Stimulated activated CD8-positive, alpha-beta memory T cell treated with anti-CD3 and anti-CD28 coated beads, Interleukin-15, amount 100 ng/mL, for 24 hours (primary cell): ENCODE results near the gene MCFD2.
"Not testable (repeated sequence)": the region's sequence is repeated elsewhere in the genome, so short reads cannot be mapped to it uniquely, and the experiment has no call there.

Experiments used
- DNase-seq: peaks from one replicate; pipeline ENCODE4 v3.0.0-alpha.2; 2020; ENCODE audit warnings: low read depth

The MCFD2 gene

GRCh38 chr2:46937471-46937901 lies 21.9 kb upstream of the MCFD2 start:
- DNase-seq: no peak

DNA sequence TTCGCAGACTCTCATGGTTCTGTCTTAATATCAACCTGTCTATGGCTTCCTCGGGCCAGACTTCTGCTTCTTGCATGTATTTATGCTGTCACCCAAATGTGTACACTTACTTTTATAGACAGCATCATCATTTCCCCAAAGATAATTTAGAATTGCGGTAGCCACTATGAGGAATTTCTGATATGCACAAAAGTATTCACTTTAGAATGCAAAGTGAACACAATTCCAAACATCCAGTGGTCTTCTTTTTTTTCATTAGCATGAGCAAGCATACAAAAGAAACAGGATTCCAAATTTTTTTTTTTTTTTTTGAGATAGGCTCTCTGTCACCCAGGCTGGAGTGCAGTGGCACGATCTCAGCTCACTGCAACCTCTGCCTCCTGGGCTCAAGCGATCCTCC lies 21.0 kb upstream of the MCFD2 start:
- DNase-seq: no peak

DNA sequence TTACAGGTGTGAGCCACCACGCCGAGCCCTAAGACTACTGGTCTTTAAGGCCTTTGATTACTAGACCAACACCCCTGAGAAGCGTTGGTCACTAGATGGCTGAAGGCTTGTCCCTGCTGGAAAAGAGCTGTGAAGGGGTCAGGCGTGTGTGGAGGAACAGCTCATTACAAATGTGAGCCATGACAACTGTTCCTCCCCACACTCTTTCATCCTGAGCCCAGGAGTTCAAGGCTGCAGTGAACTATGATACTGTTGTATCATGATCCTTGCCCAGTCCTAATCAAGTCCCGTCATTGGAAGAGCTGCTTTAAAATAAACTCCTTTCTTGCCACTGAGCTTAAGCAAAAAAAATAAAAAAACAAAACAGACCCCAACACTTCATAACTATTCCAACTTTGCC lies 19.5 kb upstream of the MCFD2 start:
- no peak for DNase-seq

GRCh38 chr2:46929612-46930011 lies 14.0 kb upstream of the MCFD2 start:
- DNase-seq: no peak

- no peak for DNase-seq
These were observed 11.3 kb upstream of the MCFD2 start for GRCh38 chr2:46926863-46927262.

GRCh38 chr2:46925474-46926351 lies 10.1 kb upstream of the MCFD2 start:
- DNase-seq: no peak

GRCh38 chr2:46924608-46925007 lies 9.0 kb upstream of the MCFD2 start:
- no peak for DNase-seq

GRCh38 chr2:46924038-46924437 lies 8.4 kb upstream of the MCFD2 start:
- DNase-seq: no peak

DNA sequence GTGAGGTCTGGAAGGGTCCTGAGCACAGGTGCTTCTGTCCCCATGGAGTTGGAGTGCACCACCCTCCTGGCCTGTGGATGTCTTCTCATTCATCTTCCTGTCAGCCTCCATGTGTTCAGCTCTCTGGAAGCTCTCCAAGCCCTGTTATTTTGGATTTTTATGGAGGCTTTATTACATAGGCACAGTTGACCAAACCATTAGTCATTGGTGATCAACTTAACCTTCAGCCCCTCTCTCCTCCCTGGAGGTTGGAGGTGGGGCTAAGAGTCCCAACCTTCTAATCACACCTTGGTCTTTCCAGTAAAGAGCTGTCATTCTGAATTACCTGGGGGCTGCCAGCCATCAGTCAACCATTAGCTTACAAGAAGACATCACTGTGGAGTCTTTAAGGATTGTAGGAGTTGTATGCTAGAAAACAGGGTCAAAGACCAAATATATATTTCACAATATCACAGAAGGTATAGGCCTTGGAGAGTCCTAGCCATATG lies 7.5 kb upstream of the MCFD2 start:
- no peak for DNase-seq

DNA sequence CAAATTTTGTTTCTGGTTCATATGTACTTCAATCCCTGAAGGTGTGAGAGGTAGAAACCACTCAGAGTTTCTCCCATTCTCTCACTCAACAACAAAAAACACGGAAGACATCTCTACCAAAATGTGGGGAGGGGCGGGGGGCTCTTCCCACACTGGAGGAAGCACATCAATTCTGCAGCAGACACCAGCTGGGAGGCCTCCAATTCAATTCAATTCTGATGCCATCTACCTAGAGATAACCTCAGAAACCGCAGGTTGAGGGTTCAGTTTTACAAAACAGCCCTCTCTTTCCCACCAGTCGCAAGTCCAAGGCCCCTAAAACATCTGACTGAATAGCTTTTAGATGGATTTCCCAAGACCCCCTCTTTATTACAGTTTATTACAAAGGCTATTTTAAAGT lies 7.0 kb upstream of the MCFD2 start:
- DNase-seq: no peak

- no peak for DNase-seq
These were observed 6.3 kb upstream of the MCFD2 start for GRCh38 chr2:46921676-46922448.

DNA sequence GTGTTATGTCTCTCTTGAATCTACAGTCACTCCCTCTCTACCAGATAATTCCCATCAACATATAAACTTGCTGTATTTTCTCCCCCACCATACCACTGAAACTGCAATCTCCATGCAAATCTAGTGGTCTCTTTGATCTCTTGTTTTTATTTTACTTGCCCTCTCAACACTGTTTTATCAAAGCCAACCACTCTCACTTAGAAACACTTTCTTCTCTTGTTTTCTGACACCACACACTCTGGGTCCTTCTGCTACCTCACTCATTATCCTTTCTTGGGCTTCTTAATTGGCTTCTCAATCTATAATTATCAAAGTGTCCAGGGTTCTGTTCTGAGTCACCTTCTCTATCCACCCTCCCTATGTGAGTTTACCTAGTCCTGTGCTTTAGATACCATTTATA lies 2.0 kb upstream of the MCFD2 start:
- no peak for DNase-seq

- DNase-seq: peak; percentile 51
These were observed 415 bp upstream of the MCFD2 start for GRCh38 chr2:46915811-46916630.

DNA sequence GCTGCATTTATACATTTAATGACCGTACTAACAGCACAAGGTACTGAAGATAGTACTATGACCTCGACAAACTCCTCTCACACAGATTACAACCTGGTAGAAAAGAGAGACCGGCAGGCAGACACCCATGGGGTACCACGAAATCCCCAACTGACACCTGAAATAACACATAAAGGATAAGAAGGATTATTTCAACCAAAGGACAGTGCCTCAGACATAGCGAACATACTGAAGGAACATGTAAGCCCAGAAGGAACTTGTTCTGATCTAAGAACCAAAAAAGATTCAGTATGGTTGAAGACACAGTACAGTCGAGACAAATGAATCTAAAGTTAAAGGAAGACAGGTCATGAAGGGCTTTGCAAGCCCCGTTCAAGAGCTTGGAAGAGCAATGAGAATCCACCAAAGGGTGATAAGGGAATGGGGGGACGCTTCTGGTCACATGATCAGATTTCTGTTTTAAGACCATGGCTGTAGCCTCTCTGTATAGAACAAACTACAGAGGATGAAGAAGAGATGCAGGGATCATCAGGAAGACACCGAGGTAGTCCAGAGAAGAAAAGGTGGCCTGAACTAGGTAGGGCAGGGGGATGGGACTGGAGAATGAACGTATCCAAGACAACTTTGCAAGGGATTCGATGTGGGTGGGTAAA lies 902 bp downstream of the MCFD2 start:
- no peak for DNase-seq

GRCh38 chr2:46913471-46914381 lies 1.9 kb downstream of the MCFD2 start:
- no peak for DNase-seq

DNA sequence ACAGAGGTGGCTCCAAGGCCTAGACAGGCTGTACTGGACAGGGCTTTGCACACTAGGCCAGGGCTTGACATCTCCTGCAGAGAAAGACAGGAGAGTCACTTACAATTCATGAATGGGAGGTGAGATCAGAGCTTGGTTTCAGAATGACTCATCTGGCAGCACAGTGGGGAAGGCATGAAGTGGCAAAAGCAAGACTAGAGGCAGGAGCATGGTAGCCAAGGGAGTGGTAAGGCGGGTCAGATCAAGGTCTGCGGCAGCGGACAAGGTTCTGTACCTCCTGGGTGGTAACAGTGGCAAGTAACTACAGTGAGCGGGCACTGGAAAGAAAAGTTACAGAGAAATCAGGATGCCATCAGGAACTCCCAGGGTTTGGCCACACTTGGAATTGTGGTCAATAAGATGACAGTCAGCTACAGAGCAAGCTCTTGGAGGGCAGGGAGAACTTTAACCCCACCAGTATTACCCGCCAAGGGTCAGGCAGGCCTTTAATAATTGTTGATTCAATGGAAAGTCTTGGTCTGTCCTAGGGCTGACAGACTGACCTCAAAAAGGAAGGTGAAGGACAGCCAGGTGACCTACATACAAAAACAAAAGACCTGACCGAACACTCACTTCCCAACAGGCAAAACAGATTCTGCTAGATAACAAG lies 5.7 kb downstream of the MCFD2 start:
- no peak for DNase-seq

GRCh38 chr2:46909150-46909549 lies 6.5 kb downstream of the MCFD2 start:
- DNase-seq: no peak

GRCh38 chr2:46904908-46905678 lies 10.5 kb downstream of the MCFD2 start:
- not testable (repeated sequence) for DNase-seq

GRCh38 chr2:46902980-46903379 lies 12.6 kb downstream of the MCFD2 start:
- DNase-seq: not testable (repeated sequence)
